B cell (primary cell): ENCODE results near the gene KANTR.

ENCODE experiments used
- CTCF ChIP-seq: fragments of 200-600 bp; IDR thresholded peaks from one replicate; pipeline ENCODE4 v1.8.0; 2022; ENCODE audit warnings: antibody characterized with exemption, mild to moderate bottlenecking
- EZH2 ChIP-seq: IDR thresholded peaks from 2 replicates; pipeline ENCODE4 v1.6.1; 2012; ENCODE audit warnings: borderline replicate concordance, low read depth, mild to moderate bottlenecking, moderate library complexity, low read length; ENCODE audit not compliant: insufficient read depth, poor library complexity, severe bottlenecking

GRCh38 chrX:53081925-53082772, 11.8 kb upstream of the KANTR start, which contains the start of gene TSPYL2:
- no peak for TF ChIP-seq CTCF
- TF ChIP-seq EZH2: no peak
